Measurements from ENCODE around the gene DPP3.

Gene DPP3

DNA sequence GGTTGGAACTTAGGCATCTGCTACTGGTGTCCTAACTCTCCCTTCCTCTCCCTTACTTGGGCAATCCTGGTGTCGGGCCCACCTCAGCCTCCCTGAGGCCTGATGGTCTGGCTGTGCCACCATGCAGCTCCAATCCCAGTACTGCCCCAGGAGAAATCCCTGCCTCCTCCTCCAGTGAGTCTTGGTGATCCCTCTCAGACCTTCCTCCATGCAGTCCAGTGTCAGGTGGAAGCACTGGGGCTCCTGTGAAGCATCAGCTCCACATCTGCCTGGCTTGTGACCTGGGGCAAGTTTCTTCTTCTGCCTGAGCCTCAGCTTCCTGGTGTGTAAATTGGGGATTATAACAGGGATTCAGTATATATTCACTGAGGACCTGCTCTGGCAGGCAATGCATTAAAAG is 15.3 kb upstream of the DPP3 start:
- no peak for TF ChIP-seq PAX5 (IDR thresholded peaks at IDR 0.05; ENCODE audit: insufficient read depth, low read length, severe bottlenecking)
- no peak for TF ChIP-seq TAF1 (IDR thresholded peaks at IDR 0.05; ENCODE audit: low read depth, low read length)
- no peak for TF ChIP-seq POLR2A (IDR thresholded peaks at IDR 0.05; ENCODE audit: low read depth, low read length)
- no peak for TF ChIP-seq POLR2AphosphoS5 (IDR thresholded peaks at IDR 0.05; ENCODE audit: low read depth, low read length)
- no peak for TF ChIP-seq SPI1 (IDR thresholded peaks at IDR 0.05; ENCODE audit: low read depth, low read length)
- no peak for TF ChIP-seq POU2F2 (IDR thresholded peaks at IDR 0.05; ENCODE audit: low read depth, low read length)
- FAIRE-seq = no peak
- no peak for DNase-seq (ENCODE audit: insufficient read length, low spot score)

DNA sequence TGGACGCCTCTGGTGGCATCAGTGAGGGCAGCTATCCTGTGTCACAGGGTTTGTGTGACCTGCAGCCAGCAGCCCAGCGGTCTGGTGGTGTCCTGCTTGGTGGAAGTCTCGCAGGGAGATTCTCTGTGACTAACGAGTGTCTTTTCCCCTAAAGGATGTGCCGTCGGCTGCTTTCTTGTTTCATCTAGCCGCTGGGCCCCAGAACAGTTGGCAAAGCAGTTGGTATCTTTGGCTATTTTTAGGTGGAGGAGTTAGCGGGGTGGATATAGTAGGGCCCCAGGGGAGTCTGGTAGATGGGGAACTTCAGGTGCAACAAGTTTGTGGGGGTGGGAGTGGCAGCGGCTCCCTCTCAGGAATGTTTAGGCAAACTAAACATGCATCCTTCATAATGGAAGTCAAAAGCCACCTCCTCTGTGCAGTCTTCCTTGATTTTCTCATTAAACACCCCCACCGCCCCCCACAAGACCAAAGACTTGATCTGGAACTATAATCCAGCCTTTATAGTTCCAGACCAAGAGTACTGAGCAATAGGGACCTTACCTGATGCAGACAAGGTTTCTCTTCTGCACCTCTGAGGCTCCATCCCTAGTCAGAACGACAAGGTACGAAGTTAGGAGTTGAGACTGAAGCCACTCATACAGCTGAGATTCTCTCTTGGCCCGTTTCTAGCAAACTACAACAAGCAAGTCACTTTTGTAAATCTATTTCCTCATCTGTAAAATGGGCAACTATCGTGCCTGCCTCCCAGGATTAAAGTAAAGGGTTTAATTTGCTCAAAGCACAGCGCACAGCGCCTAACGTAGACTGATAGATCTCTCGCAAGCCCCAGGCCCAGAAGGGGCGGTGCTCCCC is 14.6 kb upstream of the DPP3 start:
- FAIRE-seq = peak; percentile 65
- TF ChIP-seq POLR2AphosphoS5 (IDR thresholded peaks at IDR 0.05; ENCODE audit: low read depth, low read length) (no peak), SPI1 (IDR thresholded peaks at IDR 0.05; ENCODE audit: low read depth, low read length) (no peak), TAF1 (IDR thresholded peaks at IDR 0.05; ENCODE audit: low read depth, low read length) (no peak), PAX5 (IDR thresholded peaks at IDR 0.05; ENCODE audit: insufficient read depth, low read length, severe bottlenecking) (no peak), POLR2A (IDR thresholded peaks at IDR 0.05; ENCODE audit: low read depth, low read length) (no peak), POU2F2 (IDR thresholded peaks at IDR 0.05; ENCODE audit: low read depth, low read length) (no peak)
- no peak for DNase-seq (ENCODE audit: insufficient read length, low spot score)

DNA sequence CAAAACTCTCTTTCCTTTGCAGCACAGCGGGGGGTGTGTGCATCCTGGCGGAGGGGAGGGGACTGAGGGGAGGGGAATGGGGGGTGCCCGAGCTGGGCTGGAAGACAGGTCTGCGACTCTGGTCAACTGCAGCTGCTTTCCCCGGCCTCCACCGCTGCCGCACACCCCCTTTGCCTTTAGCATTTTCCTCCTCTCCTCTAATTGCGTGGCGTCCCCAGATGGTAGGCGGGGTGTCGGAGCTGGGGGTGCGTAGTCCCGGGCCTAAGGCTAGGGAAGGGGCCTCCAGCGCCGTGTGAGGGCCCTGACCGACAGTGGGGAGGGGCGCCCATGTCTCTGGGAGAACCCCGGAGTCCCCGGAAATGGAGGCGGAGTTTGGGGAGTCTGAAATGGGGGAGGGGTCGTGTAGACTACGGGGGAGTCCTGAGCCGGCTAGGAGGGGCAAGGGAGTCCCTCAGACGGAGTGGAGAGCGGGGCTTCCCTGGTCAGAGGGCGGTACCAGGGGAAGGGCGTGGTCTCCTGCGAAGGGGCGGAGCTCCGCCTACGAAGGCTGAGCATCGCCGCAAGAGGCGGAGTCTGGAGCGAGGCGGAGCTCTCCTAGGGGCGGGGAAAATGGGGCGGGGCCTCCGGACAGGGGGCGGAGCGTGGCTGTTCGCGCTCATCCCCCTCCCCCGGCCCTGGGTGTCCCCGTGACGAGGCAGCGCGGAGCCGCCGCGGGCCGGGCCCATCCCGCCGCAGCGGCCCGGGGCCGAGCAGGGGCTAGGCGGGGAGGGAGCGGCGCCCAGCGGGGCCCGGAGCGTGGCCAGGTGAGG is 13.8 kb upstream of the DPP3 start, which contains the start of gene PELI3:
Gene PELI3 (plus strand): TSS at position 681 of the 809 bp plus-strand sequence. CDS start 1,224 bp downstream, outside the sequence.
- TF ChIP-seq SPI1 (IDR thresholded peaks at IDR 0.05; ENCODE audit: low read depth, low read length) (no peak), TAF1 (IDR thresholded peaks at IDR 0.05; ENCODE audit: low read depth, low read length) (no peak), POU2F2 (IDR thresholded peaks at IDR 0.05; ENCODE audit: low read depth, low read length) (no peak), POLR2A (IDR thresholded peaks at IDR 0.05; ENCODE audit: low read depth, low read length) (no peak), PAX5 (IDR thresholded peaks at IDR 0.05; ENCODE audit: insufficient read depth, low read length, severe bottlenecking) (no peak), POLR2AphosphoS5 (IDR thresholded peaks at IDR 0.05; ENCODE audit: low read depth, low read length) (no peak)
- DNase-seq (ENCODE audit: insufficient read length, low spot score) = peak; percentile 93
- FAIRE-seq = peak; percentile 97

DNA sequence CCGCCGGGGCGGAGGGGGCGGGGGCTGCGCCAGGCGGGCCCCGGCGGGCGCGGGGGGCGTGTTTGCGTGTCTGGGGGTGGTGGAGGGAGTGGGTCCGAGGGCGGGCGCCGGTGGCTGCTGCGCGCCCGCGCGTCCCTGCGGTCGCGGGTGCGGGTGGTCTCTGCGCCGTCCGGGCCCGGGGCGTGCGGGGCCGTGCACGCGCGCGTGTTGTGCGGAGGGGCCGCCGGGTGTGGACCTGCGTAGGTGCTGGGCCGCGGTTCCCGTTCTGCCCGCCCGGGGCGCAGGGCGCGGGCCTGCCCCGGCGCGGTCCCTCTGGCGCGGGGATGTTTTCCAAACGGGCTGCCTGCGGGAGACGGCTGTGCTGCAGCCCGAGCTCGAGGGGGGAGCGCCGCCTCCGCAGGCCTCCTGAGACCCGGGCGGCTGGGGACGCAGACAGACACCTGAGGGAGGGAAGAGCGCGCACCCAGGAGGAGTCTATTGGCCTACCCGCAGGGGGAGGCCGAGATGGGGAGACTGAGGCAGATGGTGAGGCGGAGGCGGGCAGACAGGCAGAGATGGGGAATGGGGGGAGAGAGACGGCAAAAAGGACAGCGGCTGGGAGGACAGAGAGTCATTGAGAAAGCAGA is 13.1 kb upstream of the DPP3 start:
- FAIRE-seq (peak; percentile 26), DNase-seq (ENCODE audit: insufficient read length, low spot score) (no peak)
- TF ChIP-seq SPI1 (IDR thresholded peaks at IDR 0.05; ENCODE audit: low read depth, low read length) (no peak), POU2F2 (IDR thresholded peaks at IDR 0.05; ENCODE audit: low read depth, low read length) (no peak), POLR2AphosphoS5 (IDR thresholded peaks at IDR 0.05; ENCODE audit: low read depth, low read length) (no peak), TAF1 (IDR thresholded peaks at IDR 0.05; ENCODE audit: low read depth, low read length) (no peak), PAX5 (IDR thresholded peaks at IDR 0.05; ENCODE audit: insufficient read depth, low read length, severe bottlenecking) (no peak), POLR2A (IDR thresholded peaks at IDR 0.05; ENCODE audit: low read depth, low read length) (no peak)

DNA sequence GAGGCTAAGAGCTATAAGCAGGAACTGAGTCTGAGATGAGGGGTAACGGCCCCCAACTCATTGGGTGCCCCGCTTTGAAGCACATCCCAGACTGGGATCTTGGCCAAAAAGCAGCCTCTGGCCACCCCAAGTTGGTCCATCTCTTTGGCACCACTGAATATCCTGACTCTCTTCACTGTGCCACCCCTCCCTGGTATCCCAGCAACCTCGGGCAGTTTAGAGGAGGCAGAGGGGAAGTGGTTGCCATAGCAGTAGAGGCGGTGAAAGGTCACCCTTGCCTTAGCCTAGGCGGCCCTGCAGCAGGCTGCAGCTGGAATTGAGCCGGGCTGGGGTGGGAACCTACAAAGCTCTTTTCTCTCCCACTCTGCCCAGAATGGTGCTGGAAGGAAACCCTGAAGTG is 12.5 kb upstream of the DPP3 start:
- DNase-seq (ENCODE audit: insufficient read length, low spot score) (no peak), FAIRE-seq (no peak)
- TF ChIP-seq POLR2AphosphoS5 (IDR thresholded peaks at IDR 0.05; ENCODE audit: low read depth, low read length) (no peak), PAX5 (IDR thresholded peaks at IDR 0.05; ENCODE audit: insufficient read depth, low read length, severe bottlenecking) (no peak), POU2F2 (IDR thresholded peaks at IDR 0.05; ENCODE audit: low read depth, low read length) (no peak), POLR2A (IDR thresholded peaks at IDR 0.05; ENCODE audit: low read depth, low read length) (no peak), TAF1 (IDR thresholded peaks at IDR 0.05; ENCODE audit: low read depth, low read length) (no peak), SPI1 (IDR thresholded peaks at IDR 0.05; ENCODE audit: low read depth, low read length) (no peak)

DNA sequence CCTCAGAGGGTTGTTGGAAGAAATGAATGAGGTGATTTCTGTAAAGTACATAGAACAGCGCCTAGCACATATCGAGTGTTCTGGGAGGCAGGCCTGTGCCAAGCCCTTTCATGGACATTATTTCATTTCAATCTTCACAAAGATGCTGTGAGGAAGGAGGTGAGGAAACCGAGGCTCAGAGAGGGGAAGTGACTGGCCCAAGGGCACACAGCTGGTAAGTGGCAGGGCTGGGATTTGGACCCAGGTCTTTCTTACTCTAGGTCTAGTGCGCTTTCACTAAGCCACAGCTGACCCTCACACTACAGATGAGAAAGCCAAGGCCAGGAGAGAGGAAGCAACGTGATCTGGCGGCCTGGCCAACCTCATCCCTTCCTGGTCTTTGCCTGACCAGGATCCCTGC is 11.5 kb upstream of the DPP3 start:
- no peak for TF ChIP-seq POLR2AphosphoS5 (IDR thresholded peaks at IDR 0.05; ENCODE audit: low read depth, low read length)
- TF ChIP-seq POLR2A (IDR thresholded peaks at IDR 0.05; ENCODE audit: low read depth, low read length) = no peak
- no peak for TF ChIP-seq PAX5 (IDR thresholded peaks at IDR 0.05; ENCODE audit: insufficient read depth, low read length, severe bottlenecking)
- no peak for TF ChIP-seq TAF1 (IDR thresholded peaks at IDR 0.05; ENCODE audit: low read depth, low read length)
- no peak for TF ChIP-seq SPI1 (IDR thresholded peaks at IDR 0.05; ENCODE audit: low read depth, low read length)
- TF ChIP-seq POU2F2 (IDR thresholded peaks at IDR 0.05; ENCODE audit: low read depth, low read length) = no peak
- DNase-seq (ENCODE audit: insufficient read length, low spot score) (no peak), FAIRE-seq (no peak)

DNA sequence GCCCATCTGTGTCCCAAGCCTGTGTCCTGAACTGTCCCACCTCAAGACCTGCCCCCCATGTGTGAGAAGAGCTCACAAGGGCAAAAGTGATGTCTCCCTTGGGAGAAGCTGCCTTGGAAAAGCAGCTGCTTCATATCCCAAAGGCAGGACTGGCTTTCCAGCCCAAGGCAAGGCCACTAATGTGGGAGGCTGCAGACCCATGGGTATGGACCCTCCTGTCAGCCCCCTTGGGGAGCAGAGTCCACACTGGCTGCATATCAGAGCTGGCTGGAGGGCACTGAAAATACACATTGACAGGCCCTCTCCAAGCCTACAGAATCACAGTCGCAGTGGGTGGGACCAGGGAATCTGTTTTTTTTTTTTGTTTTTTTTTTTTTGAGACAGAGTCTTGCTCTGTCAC is 10.8 kb upstream of the DPP3 start:
- TF ChIP-seq POLR2A (IDR thresholded peaks at IDR 0.05; ENCODE audit: low read depth, low read length) (no peak), PAX5 (IDR thresholded peaks at IDR 0.05; ENCODE audit: insufficient read depth, low read length, severe bottlenecking) (no peak), TAF1 (IDR thresholded peaks at IDR 0.05; ENCODE audit: low read depth, low read length) (no peak), POLR2AphosphoS5 (IDR thresholded peaks at IDR 0.05; ENCODE audit: low read depth, low read length) (no peak), SPI1 (IDR thresholded peaks at IDR 0.05; ENCODE audit: low read depth, low read length) (no peak), POU2F2 (IDR thresholded peaks at IDR 0.05; ENCODE audit: low read depth, low read length) (no peak)
- DNase-seq (ENCODE audit: insufficient read length, low spot score) (no peak), FAIRE-seq (no peak)

DNA sequence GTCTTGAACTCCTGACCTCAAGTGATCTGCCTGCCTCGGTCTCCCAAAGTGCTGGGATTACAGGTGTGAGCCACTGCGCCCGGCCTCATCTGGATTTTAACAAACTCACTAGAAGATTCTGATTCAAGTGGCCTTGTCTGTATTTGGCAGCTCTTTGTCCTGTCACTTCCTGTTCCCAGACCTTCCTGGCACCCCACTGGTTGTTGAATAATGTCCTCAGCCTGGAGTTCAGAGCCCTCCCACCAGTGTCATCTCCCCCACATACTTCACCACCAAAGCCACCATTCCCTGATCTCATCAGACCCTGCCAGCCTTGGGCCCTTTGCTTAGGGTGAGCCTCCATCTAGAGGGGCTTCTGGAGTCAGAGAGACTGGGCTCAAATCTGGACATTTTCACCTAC is 10.2 kb upstream of the DPP3 start:
- TF ChIP-seq PAX5 (IDR thresholded peaks at IDR 0.05; ENCODE audit: insufficient read depth, low read length, severe bottlenecking) (no peak), POU2F2 (IDR thresholded peaks at IDR 0.05; ENCODE audit: low read depth, low read length) (no peak), POLR2AphosphoS5 (IDR thresholded peaks at IDR 0.05; ENCODE audit: low read depth, low read length) (no peak), POLR2A (IDR thresholded peaks at IDR 0.05; ENCODE audit: low read depth, low read length) (no peak), TAF1 (IDR thresholded peaks at IDR 0.05; ENCODE audit: low read depth, low read length) (no peak), SPI1 (IDR thresholded peaks at IDR 0.05; ENCODE audit: low read depth, low read length) (no peak)
- FAIRE-seq (no peak), DNase-seq (ENCODE audit: insufficient read length, low spot score) (no peak)

Data from GM12891 (cell line).